C1 segment of cervical spinal cord (tissue), 14 donors: ENCODE measurements around the gene IFNLR1.

Experiments used
- DNase-seq, 14 donors: peaks; one replicate each; lab custom pipeline; 2025; lab: John Stamatoyannopoulos, UW

Gene IFNLR1

DNA sequence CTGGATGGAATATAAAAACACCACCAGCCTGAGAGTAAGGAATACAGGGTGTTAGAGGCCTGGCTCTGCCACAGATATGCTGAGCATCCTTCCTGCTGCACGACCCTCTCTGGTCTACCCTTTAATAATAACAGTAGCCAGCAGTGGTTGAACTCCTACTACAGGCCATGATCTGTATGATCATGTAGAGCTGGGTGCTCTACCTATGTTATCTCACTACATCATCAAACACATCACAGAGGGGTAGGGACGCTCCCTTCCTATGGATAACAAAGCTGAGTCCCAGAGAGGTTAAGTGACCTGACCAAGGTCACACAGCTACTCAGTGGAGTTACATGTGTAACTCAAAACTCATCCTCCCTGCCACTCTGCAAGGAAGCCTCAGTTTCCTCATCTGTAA lies 62.1 kb downstream of the IFNLR1 start:
- DNase-seq: no peak

DNA sequence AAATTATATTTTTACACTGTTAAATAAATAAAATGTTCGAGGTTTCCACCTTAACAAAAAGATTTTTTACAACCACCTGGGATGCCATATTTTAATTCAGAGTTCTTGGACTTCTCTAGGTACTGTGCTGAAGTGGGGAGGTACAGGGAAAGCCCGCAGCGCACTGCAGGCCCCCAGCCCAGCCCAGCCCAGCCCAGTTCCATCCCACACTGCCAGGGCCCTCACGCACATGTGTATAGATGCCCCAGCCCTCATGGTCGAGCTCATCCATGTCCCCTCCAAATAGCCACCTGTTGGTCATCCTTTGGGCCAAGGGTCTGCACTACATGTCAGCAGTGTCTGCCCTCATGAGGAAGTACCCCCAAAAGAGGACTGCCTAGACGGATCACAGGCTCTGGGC lies 63.5 kb downstream of the IFNLR1 start:
- DNase-seq: no peak

GRCh38 chr1:24122776-24123175 lies 64.3 kb downstream of the IFNLR1 start:
- DNase-seq: no peak

DNA sequence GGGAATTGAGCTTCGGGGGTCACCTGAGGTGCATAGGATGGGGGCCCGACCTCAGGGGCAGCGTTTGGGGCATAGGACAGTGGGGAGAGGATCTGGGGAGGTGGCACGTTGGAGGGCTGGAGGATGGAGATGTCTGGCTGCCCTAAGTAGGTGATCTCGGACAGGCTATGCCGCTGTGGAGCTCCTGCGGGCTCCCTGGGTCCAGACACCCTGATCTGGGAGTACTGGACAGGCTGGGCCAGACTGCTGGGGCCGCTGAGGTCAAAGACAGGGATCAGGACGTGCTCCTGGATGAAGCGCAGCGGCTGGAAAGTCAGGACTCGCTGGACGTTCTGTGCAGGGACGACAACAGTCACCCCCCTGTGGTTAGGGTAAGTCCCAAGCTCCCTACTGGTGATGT lies 65.7 kb downstream of the IFNLR1 start:
- no peak for DNase-seq

DNA sequence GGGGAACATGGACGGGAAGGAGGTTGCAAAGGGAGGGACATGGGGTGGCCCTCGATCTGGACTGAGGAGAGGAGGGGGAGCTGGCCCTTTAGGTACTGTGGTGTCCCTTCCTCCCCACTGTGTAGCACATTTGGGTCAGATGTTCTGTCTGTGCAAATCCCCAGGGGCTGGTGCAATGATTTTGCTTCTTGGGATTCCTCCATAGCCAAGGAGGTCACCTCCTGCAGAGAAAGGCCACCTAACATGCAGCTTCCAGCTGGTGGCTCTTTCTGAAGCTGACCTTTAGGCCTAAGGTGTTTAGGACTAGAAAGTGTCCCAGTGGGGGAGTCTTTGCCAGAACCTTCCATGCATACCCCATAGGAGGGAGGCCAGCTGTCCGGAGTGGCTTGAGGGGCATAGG lies 66.1 kb downstream of the IFNLR1 start:
- no peak for DNase-seq

DNA sequence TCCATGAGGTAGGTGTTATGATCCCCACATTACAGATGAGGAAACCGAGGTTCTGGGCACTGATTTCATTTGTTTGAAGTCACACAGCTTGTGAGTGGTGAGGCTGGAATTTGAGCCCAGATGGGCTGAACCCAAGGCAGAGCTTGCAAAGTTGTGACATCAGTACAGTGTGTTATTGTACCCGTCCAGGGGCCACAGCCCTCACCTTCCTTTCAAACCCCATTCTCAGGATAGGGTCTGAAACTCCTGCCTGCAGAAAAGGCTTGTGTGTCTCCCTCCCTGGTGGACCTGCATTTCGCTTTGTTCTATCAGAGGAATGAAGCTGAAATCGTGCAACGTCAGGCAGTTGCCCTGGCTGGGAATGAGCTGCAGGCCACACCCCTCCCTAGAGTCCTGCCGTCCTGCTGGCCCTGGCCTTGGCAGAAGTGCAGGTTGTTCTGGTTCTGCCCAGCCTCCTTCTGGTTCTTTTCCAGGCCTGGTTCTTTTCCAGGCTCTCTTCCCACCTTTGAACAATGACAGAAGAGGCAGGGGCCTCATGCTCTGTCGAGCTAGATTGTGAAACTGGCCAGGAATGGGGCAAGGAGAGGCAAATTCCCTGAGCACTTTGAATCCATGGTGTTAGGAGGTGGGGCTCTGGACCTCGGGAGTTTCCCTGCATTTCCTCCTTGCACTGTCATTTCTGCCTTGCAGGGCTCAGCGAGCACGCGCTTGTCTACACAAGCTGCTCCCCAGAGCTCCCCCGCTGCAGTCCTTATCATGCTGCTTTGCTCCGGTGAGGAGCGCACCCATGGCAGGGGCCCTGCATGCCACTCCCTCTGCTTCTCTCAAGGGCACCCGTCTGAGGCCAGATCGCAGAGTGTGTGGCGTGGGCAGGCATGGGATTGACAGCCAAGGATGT lies 67.0 kb downstream of the IFNLR1 start:
- DNase-seq: no peak

GRCh38 chr1:24119489-24119858 lies 67.6 kb downstream of the IFNLR1 start:
- no peak for DNase-seq

- DNase-seq: no peak
Observed at GRCh38 chr1:24118410-24119242, 68.5 kb downstream of the IFNLR1 start.

- no peak for DNase-seq
Observed at GRCh38 chr1:24117722-24118409, 69.2 kb downstream of the IFNLR1 start.

DNA sequence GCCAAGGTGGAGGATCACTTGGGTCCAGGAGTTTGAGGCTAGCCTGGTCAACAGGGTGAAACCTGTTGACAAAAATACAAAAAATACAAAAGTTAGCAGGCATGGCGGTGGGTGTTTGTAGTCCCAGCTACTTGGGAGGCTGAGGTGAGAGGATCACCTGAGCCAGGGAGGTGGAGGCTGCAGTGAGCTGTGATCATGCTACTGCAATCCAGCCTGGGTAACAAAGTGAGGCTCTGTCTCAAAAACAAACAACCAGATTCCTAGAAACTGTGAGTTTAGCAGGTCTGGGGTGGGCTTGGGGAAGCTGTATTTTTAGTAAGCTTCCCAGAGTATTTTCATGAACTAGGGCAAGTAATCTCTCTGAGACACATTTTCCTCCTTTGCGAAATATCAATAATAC lies 70.0 kb downstream of the IFNLR1 start:
- DNase-seq: no peak

DNA sequence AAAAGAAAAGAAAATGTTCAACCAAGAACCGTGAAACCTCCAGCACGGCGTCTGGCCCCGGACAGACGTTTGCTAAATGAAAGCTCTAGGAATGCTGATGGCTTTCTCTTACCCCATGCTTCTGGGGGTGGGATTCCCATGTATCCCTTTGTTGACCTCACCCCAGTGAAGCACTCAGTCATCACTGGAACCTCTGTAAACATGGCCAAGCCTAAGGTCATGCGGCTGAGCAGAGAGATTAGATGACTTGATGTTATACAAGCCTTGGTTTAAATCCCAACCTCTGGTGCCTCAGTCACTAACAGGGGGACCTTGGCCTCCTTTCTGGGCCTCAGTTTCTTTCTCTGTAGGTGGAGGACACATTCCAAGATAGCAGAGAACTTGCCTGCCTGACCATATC lies 72.3 kb downstream of the IFNLR1 start:
- no peak for DNase-seq

GRCh38 chr1:24113641-24114033 lies 73.5 kb downstream of the IFNLR1 start:
- no peak for DNase-seq

DNA sequence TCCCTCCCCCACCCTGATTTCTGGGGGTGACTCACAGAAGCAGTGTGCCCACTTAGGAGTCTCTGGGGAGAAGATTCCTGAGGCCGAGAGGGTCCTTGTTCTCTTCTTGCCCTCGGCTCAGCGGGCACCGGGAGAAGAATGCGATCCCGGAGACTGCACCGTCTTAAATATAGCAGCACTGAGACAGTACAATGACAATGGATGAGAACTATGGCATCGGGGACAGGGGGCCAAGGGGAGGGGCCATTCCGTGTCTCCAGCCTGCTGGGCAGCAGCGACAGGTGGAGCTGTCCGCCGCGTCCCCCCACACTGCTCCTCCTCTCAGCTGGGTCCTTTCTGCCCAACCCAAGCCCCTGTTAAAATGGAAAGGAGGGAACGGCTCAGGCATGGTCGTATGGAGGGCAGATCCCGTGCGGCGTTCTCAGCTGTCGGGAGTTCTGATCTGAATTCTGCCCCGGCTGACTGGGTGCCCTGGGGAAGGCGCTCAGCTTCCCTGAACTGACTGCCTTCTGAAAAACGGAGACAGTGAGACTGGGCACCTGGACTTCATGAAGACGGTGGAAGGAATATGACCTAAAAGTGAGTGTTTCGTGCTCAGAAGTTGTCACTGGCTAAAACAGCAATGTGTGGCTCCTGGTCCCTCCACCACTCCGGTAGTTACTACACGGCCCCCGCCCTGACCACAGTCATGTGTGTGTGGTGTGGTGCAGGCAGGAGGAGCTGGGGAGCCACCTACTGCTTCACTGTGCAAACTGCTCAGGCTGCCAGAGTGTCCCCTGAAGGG lies 74.9 kb downstream of the IFNLR1 start, which contains the start of gene MYOM3:
MYOM3 (minus strand) TSS at position 140 of the 784 bp plus-strand sequence. CDS start 3,499 bp downstream, outside the sequence.
- peak in 6 of 14 donors; percentile 6 to 57 (median 21) for DNase-seq

GRCh38 chr1:24111262-24111995 lies 75.7 kb downstream of the IFNLR1 start:
- peak in 2 of 14 donors; percentile 3 to 63 for DNase-seq

GRCh38 chr1:24110642-24111261 lies 76.3 kb downstream of the IFNLR1 start:
- peak in 1 of 14 donors; percentile 58 for DNase-seq

DNA sequence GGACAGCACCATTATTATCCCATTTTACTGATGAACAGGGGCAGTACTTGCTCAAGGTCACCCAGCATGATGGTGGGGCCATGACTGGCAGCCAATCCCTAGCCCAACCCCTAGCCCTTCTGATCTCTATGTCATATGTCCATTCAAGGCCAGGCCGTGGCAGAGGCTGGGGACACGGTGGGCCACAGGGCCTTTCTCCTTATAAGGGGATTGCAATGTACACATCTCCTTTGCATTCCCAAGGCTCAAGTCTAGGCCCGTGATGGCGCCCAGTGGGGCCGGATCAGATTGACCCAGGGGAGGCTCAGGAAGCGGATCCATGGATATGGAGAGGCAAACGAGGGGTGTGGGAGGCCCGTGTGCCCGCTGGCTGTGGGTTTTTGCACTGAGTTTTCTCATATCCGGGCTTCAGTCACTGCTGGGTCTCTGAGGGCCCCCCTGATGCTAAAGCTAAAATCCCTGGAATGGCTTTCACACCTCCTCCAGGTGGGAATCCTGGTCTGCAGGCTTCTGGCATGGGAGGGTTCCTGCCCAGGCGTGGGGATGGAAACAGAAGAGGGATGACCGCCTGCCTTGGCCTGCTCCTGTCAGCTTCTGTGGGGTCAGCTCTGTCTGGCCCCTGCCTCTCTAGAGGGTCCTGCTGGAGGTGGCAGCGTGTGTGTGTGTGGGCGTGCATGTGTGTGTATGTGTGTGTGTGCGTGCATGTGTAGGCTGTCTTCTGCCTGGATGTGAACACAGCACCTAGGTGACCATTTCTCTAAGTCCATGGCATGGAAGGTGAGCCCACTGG lies 77.2 kb downstream of the IFNLR1 start:
- DNase-seq: no peak

- no peak for DNase-seq
Observed at GRCh38 chr1:24109166-24109483, 78.0 kb downstream of the IFNLR1 start.

GRCh38 chr1:24108334-24109165 lies 78.5 kb downstream of the IFNLR1 start:
- DNase-seq: no peak
